ENCODE data around the gene ESRRB.

ESRRB gene

GRCh38 chr14:76439237-76439775 lies 63.4 kb downstream of the ESRRB start:
- Histone ChIP-seq H3K4me2 (ENCODE audit: low read depth, low read length, poor library complexity, severe bottlenecking) (no peak overlapping the region), H4K20me1 (ENCODE audit: insufficient read depth, low read length, poor library complexity, severe bottlenecking) (no peaks in the 10 kb centered on the region), H3K9ac (ENCODE audit: low read depth, low read length, poor library complexity, severe bottlenecking) (no peak overlapping the region), H3K4me3 (ENCODE audit: low read length, poor library complexity, severe bottlenecking) (no peak overlapping the region), H3K4me1 (ENCODE audit: insufficient read depth, low read length, poor library complexity, severe bottlenecking) (no peaks in the 10 kb centered on the region), H3K79me2 (ENCODE audit: insufficient read depth, low read length) (no peaks in the 10 kb centered on the region), H3K9me3 (ENCODE audit: insufficient read depth, low read depth, low read length) (no peaks in the 10 kb centered on the region), H3K9me2 (replicated peaks; ENCODE audit: low read depth, low read length) (no peaks in the 10 kb centered on the region), H3K36me3 (ENCODE audit: insufficient read depth, low read length) (no peaks in the 10 kb centered on the region), H3F3A (ENCODE audit: low read depth) (no peaks in the 10 kb centered on the region), H3K27me3 (ENCODE audit: insufficient read depth, low read length, poor library complexity, severe bottlenecking) (no peaks in the 10 kb centered on the region), H2AFZ (ENCODE audit: low read length) (no peak overlapping the region)
- TF ChIP-seq CTCF (conservative IDR thresholded peaks at IDR 0.05; ENCODE audit: low read length): no peak
- no peak for TF ChIP-seq EZH2phosphoT487 (IDR thresholded peaks at IDR 0.05; ENCODE audit: borderline replicate concordance)

- no peaks in the 10 kb centered on the region for H3K27me3 ChIP-seq (ENCODE audit: insufficient read depth, low read length, poor library complexity, severe bottlenecking)
- no peak overlapping the region for H3K9ac ChIP-seq (ENCODE audit: low read depth, low read length, poor library complexity, severe bottlenecking)
- H3K36me3 ChIP-seq (ENCODE audit: insufficient read depth, low read length): no peaks in the 10 kb centered on the region
- no peaks in the 10 kb centered on the region for H3K9me3 ChIP-seq (ENCODE audit: insufficient read depth, low read depth, low read length)
- H2AFZ ChIP-seq (ENCODE audit: low read length): no peak overlapping the region
- no peaks in the 10 kb centered on the region for H3K79me2 ChIP-seq (ENCODE audit: insufficient read depth, low read length)
- no peaks in the 10 kb centered on the region for H3K4me1 ChIP-seq (ENCODE audit: insufficient read depth, low read length, poor library complexity, severe bottlenecking)
- H3K4me3 ChIP-seq (ENCODE audit: low read length, poor library complexity, severe bottlenecking): no peak overlapping the region
- H3K9me2 ChIP-seq (replicated peaks; ENCODE audit: low read depth, low read length): no peaks in the 10 kb centered on the region
- no peak overlapping the region for H3K4me2 ChIP-seq (ENCODE audit: low read depth, low read length, poor library complexity, severe bottlenecking)
- no peaks in the 10 kb centered on the region for H4K20me1 ChIP-seq (ENCODE audit: insufficient read depth, low read length, poor library complexity, severe bottlenecking)
- H3F3A ChIP-seq (ENCODE audit: low read depth): no peaks in the 10 kb centered on the region
- no peak for TF ChIP-seq EZH2phosphoT487 (IDR thresholded peaks at IDR 0.05; ENCODE audit: borderline replicate concordance)
- no peak for TF ChIP-seq CTCF (conservative IDR thresholded peaks at IDR 0.05; ENCODE audit: low read length)
These were observed 70.5 kb downstream of the ESRRB start for GRCh38 chr14:76446486-76446885.

- Histone ChIP-seq H3K4me3 (ENCODE audit: low read length, poor library complexity, severe bottlenecking) (no peak overlapping the region), H3K9me3 (ENCODE audit: insufficient read depth, low read depth, low read length) (no peaks in the 10 kb centered on the region), H3K4me2 (ENCODE audit: low read depth, low read length, poor library complexity, severe bottlenecking) (no peak overlapping the region), H3K4me1 (ENCODE audit: insufficient read depth, low read length, poor library complexity, severe bottlenecking) (no peaks in the 10 kb centered on the region), H3K36me3 (ENCODE audit: insufficient read depth, low read length) (no peaks in the 10 kb centered on the region), H3K27me3 (ENCODE audit: insufficient read depth, low read length, poor library complexity, severe bottlenecking) (no peaks in the 10 kb centered on the region), H2AFZ (ENCODE audit: low read length) (no peak overlapping the region), H3K79me2 (ENCODE audit: insufficient read depth, low read length) (no peaks in the 10 kb centered on the region), H4K20me1 (ENCODE audit: insufficient read depth, low read length, poor library complexity, severe bottlenecking) (no peaks in the 10 kb centered on the region), H3K9ac (ENCODE audit: low read depth, low read length, poor library complexity, severe bottlenecking) (no peak overlapping the region), H3K9me2 (replicated peaks; ENCODE audit: low read depth, low read length) (no peaks in the 10 kb centered on the region), H3F3A (ENCODE audit: low read depth) (no peaks in the 10 kb centered on the region)
- no peak for TF ChIP-seq EZH2phosphoT487 (IDR thresholded peaks at IDR 0.05; ENCODE audit: borderline replicate concordance)
- no peak for TF ChIP-seq CTCF (conservative IDR thresholded peaks at IDR 0.05; ENCODE audit: low read length)
These were observed 71.0 kb downstream of the ESRRB start for GRCh38 chr14:76446921-76447320.
